ENCODE measurements around the gene MERTK.

The MERTK gene

GRCh38 chr2:112054847-112055729 lies 156.7 kb downstream of the MERTK start, which contains the start of gene TMEM87B:
Gene TMEM87B, plus strand, starts transcription at chr2:112055269. Its CDS starts 323 bp downstream, at chr2:112055592.
- no peak for TF ChIP-seq CTCF (IDR thresholded peaks at IDR 0.05; ENCODE audit: low read depth, low read length)
- DNase-seq (ENCODE audit: extremely low read depth, low read depth), result peak; percentile 98

- peak; percentile 89 for DNase-seq (ENCODE audit: extremely low read depth, low read depth)
Measured at GRCh38 chr2:112055730-112056625, 157.6 kb downstream of the MERTK start.

GRCh38 chr2:112056626-112056987 lies 158.2 kb downstream of the MERTK start:
- no peak for DNase-seq (ENCODE audit: extremely low read depth, low read depth)
- TF ChIP-seq CTCF (IDR thresholded peaks at IDR 0.05; ENCODE audit: low read depth, low read length), result no peak

More at GRCh38 chr2:112055730-112056625, 157.6 kb downstream of the MERTK start:
- no peak for TF ChIP-seq CTCF (IDR thresholded peaks at IDR 0.05; ENCODE audit: low read depth, low read length)

- no peak for DNase-seq (ENCODE audit: extremely low read depth, low read depth)
- no peak for TF ChIP-seq CTCF (IDR thresholded peaks at IDR 0.05; ENCODE audit: low read depth, low read length)
Measured at GRCh38 chr2:112059671-112060070, 161.3 kb downstream of the MERTK start.

GRCh38 chr2:112061299-112061698 lies 162.9 kb downstream of the MERTK start:
- TF ChIP-seq CTCF (IDR thresholded peaks at IDR 0.05; ENCODE audit: low read depth, low read length), result no peak
- DNase-seq (ENCODE audit: extremely low read depth, low read depth), result no peak

GRCh38 chr2:112061840-112062239 lies 163.4 kb downstream of the MERTK start:
- TF ChIP-seq CTCF (IDR thresholded peaks at IDR 0.05; ENCODE audit: low read depth, low read length), result no peak
- no peak for DNase-seq (ENCODE audit: extremely low read depth, low read depth)

Measured in AG09319 (cell line).